Liver (tissue), 3 donors: ENCODE measurements around the gene KANSL3.

Experiments
- EGR1 ChIP-seq, 2 donors: IDR thresholded peaks; 2 replicates each; pipeline ENCODE4 v1.6.1; 2016 to 2018; ENCODE audit warnings: antibody characterized with exemption in 2 of 2, low read depth in 2 of 2
- FOXA1 ChIP-seq: IDR thresholded peaks from 2 replicates; pipeline ENCODE4 v1.6.1; 2016; ENCODE audit warnings: antibody characterized with exemption
- GABPA ChIP-seq, 2 donors: IDR thresholded peaks in 1 of 2; conservative IDR thresholded peaks in 1 of 2; 2 replicates each; pipeline ENCODE4 v1.6.1; 2016; ENCODE audit warnings: antibody characterized with exemption in 2 of 2, mild to moderate bottlenecking in 1 of 2, moderate library complexity in 1 of 2
- JUND ChIP-seq, 2 donors: IDR thresholded peaks; 2 replicates each; pipeline ENCODE4 v1.6.1; 2016; ENCODE audit warnings: antibody characterized with exemption in 2 of 2
- NR2F2 ChIP-seq: IDR thresholded peaks from 2 replicates; pipeline ENCODE4 v1.6.1; 2016; ENCODE audit warnings: antibody characterized with exemption
- RAD21 ChIP-seq, 2 donors: IDR thresholded peaks; 2 replicates each; pipeline ENCODE4 v1.6.1; 2016; ENCODE audit warnings: antibody characterized with exemption in 2 of 2, mild to moderate bottlenecking in 2 of 2
- YY1 ChIP-seq: IDR thresholded peaks from 2 replicates; pipeline ENCODE4 v1.6.1; 2016; ENCODE audit warnings: antibody characterized with exemption, mild to moderate bottlenecking
- TF ChIP-seq, protein P1 (sequence below): fragments of 150-350 bp; IDR thresholded peaks from 2 replicates; pipeline ENCODE4 v1.5.1; 2017; ENCODE audit warnings: improper control_type of control experiment, low read depth, low read length; ENCODE audit not compliant: missing input control
- TF ChIP-seq, protein P2 (sequence below): IDR thresholded peaks from 2 replicates; pipeline ENCODE4 v1.6.1; 2016; ENCODE audit warnings: antibody characterized with exemption
- TF ChIP-seq, protein P3 (sequence below): IDR thresholded peaks from 2 replicates; pipeline ENCODE4 v1.6.1; 2016; ENCODE audit warnings: antibody characterized with exemption
- TF ChIP-seq, protein P4 (sequence below): IDR thresholded peaks from 2 replicates; pipeline ENCODE4 v1.6.1; 2016; ENCODE audit warnings: antibody characterized with exemption
- donor health status: healthy.
- donor health status: healthy.

- TF ChIP-seq, protein P1, sequence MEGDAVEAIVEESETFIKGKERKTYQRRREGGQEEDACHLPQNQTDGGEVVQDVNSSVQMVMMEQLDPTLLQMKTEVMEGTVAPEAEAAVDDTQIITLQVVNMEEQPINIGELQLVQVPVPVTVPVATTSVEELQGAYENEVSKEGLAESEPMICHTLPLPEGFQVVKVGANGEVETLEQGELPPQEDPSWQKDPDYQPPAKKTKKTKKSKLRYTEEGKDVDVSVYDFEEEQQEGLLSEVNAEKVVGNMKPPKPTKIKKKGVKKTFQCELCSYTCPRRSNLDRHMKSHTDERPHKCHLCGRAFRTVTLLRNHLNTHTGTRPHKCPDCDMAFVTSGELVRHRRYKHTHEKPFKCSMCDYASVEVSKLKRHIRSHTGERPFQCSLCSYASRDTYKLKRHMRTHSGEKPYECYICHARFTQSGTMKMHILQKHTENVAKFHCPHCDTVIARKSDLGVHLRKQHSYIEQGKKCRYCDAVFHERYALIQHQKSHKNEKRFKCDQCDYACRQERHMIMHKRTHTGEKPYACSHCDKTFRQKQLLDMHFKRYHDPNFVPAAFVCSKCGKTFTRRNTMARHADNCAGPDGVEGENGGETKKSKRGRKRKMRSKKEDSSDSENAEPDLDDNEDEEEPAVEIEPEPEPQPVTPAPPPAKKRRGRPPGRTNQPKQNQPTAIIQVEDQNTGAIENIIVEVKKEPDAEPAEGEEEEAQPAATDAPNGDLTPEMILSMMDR: no peak
- TF ChIP-seq EGR1 (IDR thresholded peaks at IDR 0.05; ENCODE audit: low read depth in 2 of 2) (no peak), NR2F2 (no peak), FOXA1 (no peak), JUND (IDR thresholded peaks at IDR 0.05) (no peak), RAD21 (IDR thresholded peaks at IDR 0.05) (no peak), GABPA (IDR thresholded peaks at IDR 0.05 in 1 of 2, conservative IDR thresholded peaks at IDR 0.05 in 1 of 2) (no peak), YY1 (no peak)
- TF ChIP-seq, protein P2, sequence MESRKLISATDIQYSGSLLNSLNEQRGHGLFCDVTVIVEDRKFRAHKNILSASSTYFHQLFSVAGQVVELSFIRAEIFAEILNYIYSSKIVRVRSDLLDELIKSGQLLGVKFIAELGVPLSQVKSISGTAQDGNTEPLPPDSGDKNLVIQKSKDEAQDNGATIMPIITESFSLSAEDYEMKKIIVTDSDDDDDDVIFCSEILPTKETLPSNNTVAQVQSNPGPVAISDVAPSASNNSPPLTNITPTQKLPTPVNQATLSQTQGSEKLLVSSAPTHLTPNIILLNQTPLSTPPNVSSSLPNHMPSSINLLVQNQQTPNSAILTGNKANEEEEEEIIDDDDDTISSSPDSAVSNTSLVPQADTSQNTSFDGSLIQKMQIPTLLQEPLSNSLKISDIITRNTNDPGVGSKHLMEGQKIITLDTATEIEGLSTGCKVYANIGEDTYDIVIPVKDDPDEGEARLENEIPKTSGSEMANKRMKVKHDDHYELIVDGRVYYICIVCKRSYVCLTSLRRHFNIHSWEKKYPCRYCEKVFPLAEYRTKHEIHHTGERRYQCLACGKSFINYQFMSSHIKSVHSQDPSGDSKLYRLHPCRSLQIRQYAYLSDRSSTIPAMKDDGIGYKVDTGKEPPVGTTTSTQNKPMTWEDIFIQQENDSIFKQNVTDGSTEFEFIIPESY: no peak
- TF ChIP-seq, protein P3, sequence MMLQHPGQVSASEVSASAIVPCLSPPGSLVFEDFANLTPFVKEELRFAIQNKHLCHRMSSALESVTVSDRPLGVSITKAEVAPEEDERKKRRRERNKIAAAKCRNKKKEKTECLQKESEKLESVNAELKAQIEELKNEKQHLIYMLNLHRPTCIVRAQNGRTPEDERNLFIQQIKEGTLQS: no peak
- TF ChIP-seq, protein P4, sequence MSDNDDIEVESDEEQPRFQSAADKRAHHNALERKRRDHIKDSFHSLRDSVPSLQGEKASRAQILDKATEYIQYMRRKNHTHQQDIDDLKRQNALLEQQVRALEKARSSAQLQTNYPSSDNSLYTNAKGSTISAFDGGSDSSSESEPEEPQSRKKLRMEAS: no peak
Measured at GRCh38 chr2:96623116-96623515, 15.0 kb downstream of the KANSL3 start.
